Endothelial cell of umbilical vein (primary cell): ENCODE results near the gene DLL1. TPM values are rescaled to one million over a fixed set of nuclear protein-coding genes. Genes with fewer than 3 reads are reported as not detected.

ENCODE experiments used
- BruUV-seq: library from RNA; stranded (reverse); fragments of 400-500 nt; replicated peaks from 2 replicates; lab custom pipeline; 2021; lab: Mats Ljungman, UMichigan
- CTCF ChIA-PET: fragments of 300-600, 350-600 bp; sonication (Branson Sonifier 250); formaldehyde crosslinking; loops from one replicate; lab custom pipeline; 2021; ENCODE audit warnings: antibody characterized with exemption, inconsistent platforms; lab: Charles Lee
- POLR2A ChIA-PET: fragments of 300-600, 350-600 bp; sonication (Branson Sonifier 250); formaldehyde crosslinking; loops from one replicate; lab custom pipeline; 2021; ENCODE audit warnings: antibody characterized with exemption, inconsistent platforms; lab: Charles Lee
- DNase-seq: peaks from one replicate; pipeline ENCODE4 v3.0.0-alpha.2; 2011; ENCODE audit warnings: low read depth, low spot score
- FAIRE-seq: peaks from 2 replicates; lab custom pipeline; 2011; peaks lifted over from hg19 to GRCh38; lab: Jason Lieb, UNC
- H2AFZ ChIP-seq: 2 replicates; pipeline ENCODE4 v1.6.0; 2012; ENCODE audit warnings: low read depth, low read length, control low read depth, inconsistent platforms
- H3K27ac ChIP-seq: 2 replicates; pipeline ENCODE4 v1.5.1; 2011; ENCODE audit warnings: low read depth, mild to moderate bottlenecking, control low read depth, low read length, moderate library complexity; ENCODE audit not compliant: insufficient read depth
- H3K27me3 ChIP-seq, 2 experiments: 2 replicates each; pipeline versions ENCODE4 v1.6.0 to v1.6.1; 2011; ENCODE audit warnings: low read length in 2 of 2, mixed read lengths in 1 of 2; ENCODE audit not compliant: control insufficient read depth in 2 of 2, insufficient read depth in 2 of 2
- H3K36me3 ChIP-seq, 2 experiments: 2 replicates in 1 of 2; 3 replicates in 1 of 2; pipeline ENCODE4 v1.5.1; 2011; ENCODE audit warnings: low read length in 2 of 2, mild to moderate bottlenecking in 1 of 2, moderate library complexity in 1 of 2; ENCODE audit not compliant: control insufficient read depth in 2 of 2, insufficient read depth in 2 of 2; ENCODE audit errors: extremely low read depth in 1 of 2
- H3K4me1 ChIP-seq: 3 replicates; pipeline ENCODE4 v1.5.1; 2011; ENCODE audit warnings: mild to moderate bottlenecking, low read length; ENCODE audit not compliant: control insufficient read depth, insufficient read depth; ENCODE audit errors: extremely low read depth
- H3K4me2 ChIP-seq: 2 replicates; pipeline ENCODE4 v1.6.1; 2011; ENCODE audit warnings: low read length, control low read depth, mixed read lengths; ENCODE audit not compliant: insufficient read depth
- H3K4me3 ChIP-seq, 3 experiments: fragments of 200-600 bp in 1 of 3; sonication (generic), shearing (Covaris generic) in 1 of 3; replicated peaks in 1 of 3; 2 replicates each; pipeline ENCODE4 v1.5.1; 2011 to 2016; ENCODE audit warnings: control low read depth in 3 of 3, low read length in 3 of 3, mild to moderate bottlenecking in 2 of 3, inconsistent platforms in 1 of 3, low read depth in 1 of 3, moderate library complexity in 1 of 3; ENCODE audit not compliant: insufficient read depth in 1 of 3
- H3K79me2 ChIP-seq: 2 replicates; pipeline ENCODE4 v1.6.0; 2012; ENCODE audit warnings: low read length, inconsistent platforms; ENCODE audit not compliant: control insufficient read depth, insufficient read depth
- H3K9ac ChIP-seq: replicated peaks from 2 replicates; pipeline ENCODE3; 2011; ENCODE audit warnings: low read length, control low read depth; ENCODE audit not compliant: insufficient read depth; ENCODE audit errors: extremely low read depth
- H3K9me1 ChIP-seq: replicated peaks from 3 replicates; pipeline ENCODE4 v1.6.0; 2011; ENCODE audit warnings: mild to moderate bottlenecking, low read length; ENCODE audit not compliant: control insufficient read depth, insufficient read depth; ENCODE audit errors: extremely low read depth
- H3K9me3 ChIP-seq: replicated peaks from 2 replicates; pipeline ENCODE4 v1.5.1; 2012; ENCODE audit warnings: low read length, inconsistent platforms; ENCODE audit not compliant: control insufficient read depth, insufficient read depth
- H4K20me1 ChIP-seq: replicated peaks from 2 replicates; pipeline ENCODE3; 2011; ENCODE audit warnings: mild to moderate bottlenecking, low read length; ENCODE audit not compliant: control insufficient read depth, insufficient read depth; ENCODE audit errors: extremely low read depth
- CTCF ChIP-seq, 2 donors: IDR thresholded peaks; 1 replicate in 1 of 2; 2 replicates in 1 of 2; pipeline ENCODE4 v1.5.1; 2011; ENCODE audit warnings: low read length in 2 of 2, mild to moderate bottlenecking in 2 of 2, moderate library complexity in 2 of 2, control low read depth in 1 of 2, inconsistent platforms in 1 of 2, low read depth in 1 of 2; ENCODE audit not compliant: insufficient read depth in 1 of 2; ENCODE audit errors: extremely low read depth in 1 of 2
- FOS ChIP-seq: IDR thresholded peaks from 2 replicates; pipeline ENCODE4 v1.6.1; 2011; ENCODE audit warnings: mild to moderate bottlenecking, low read length, moderate library complexity, borderline replicate concordance; ENCODE audit not compliant: insufficient read depth
- GATA2 ChIP-seq: IDR thresholded peaks from 2 replicates; pipeline ENCODE4 v1.7.0; 2011; ENCODE audit warnings: low read depth, mild to moderate bottlenecking, moderate library complexity, mixed read lengths, low read length; ENCODE audit not compliant: insufficient read length, insufficient read depth
- MYC ChIP-seq: IDR thresholded peaks from one replicate; pipeline ENCODE4 v1.6.1; 2011; ENCODE audit warnings: mild to moderate bottlenecking, low read depth, low read length
- POLR2A ChIP-seq: IDR thresholded peaks from 2 replicates; pipeline ENCODE4 v1.6.1; 2012; ENCODE audit warnings: low read depth, mild to moderate bottlenecking, control low read depth, low read length
- POLR2AphosphoS5 ChIP-seq: IDR thresholded peaks from 2 replicates; pipeline ENCODE4 v1.6.1; 2012; ENCODE audit warnings: low read depth, mild to moderate bottlenecking, control low read depth, low read length, moderate library complexity; ENCODE audit not compliant: insufficient read depth
- dilution Hi-C: fragments of 300-500 bp; cut with MboI; formaldehyde crosslinking; loops from one replicate; pipeline ENCODE4 v1.15.0; 2019; ENCODE audit warnings: low sequenced_read_pairs; ENCODE audit not compliant: extremely low pct_ligation_motif_present
- intact Hi-C: fragments of 100-400 bp; cut with micrococcal nuclease; formaldehyde crosslinking; loops from one replicate; pipeline ENCODE4 v1.10.0; 2022
- polyA plus RNA-seq, 4 experiments: library from polyadenylated mRNA; depleted of rRNA in 3 of 4; stranded (reverse) in 3 of 4; unstranded in 1 of 4; fragments of >200 nt; gene quantifications; 2 replicates each; pipeline versions ENCODE4 v1.2.1 to v1.2.3, GENCODE V29; 2011 to 2012; ENCODE audit warnings: missing spikeins in 1 of 4
- total RNA-seq: library from RNA; stranded (reverse); gene quantifications from 2 replicates; pipeline ENCODE4 v1.2.3, GENCODE V29; 2021

DLL1 gene
- total and polyA plus RNA-seq, 2 donors (not counting 3 experiments of a cell fraction or from before 2014, with no cell fraction given), result 1.4 to 2.3 TPM

GRCh38 chr6:170264086-170264485 lies 26.8 kb downstream of the DLL1 start:
- Histone ChIP-seq H3K9ac (no peak overlapping the region), H3K4me1 (no peaks in the 10 kb centered on the region), H3K27me3 (no peaks in the 10 kb centered on the region), H3K4me3 (no peak overlapping the region), H3K9me3 (no peaks in the 10 kb centered on the region), H3K9me1 (no peaks in the 10 kb centered on the region), H2AFZ (no peak overlapping the region), H3K4me2 (no peak overlapping the region), H3K36me3 (no peaks in the 10 kb centered on the region), H3K27ac (no peak overlapping the region), H3K79me2 (no peaks in the 10 kb centered on the region), H4K20me1 (no peaks in the 10 kb centered on the region)
- no peak for FAIRE-seq
- intact Hi-C loops, result no loop called here
- ChIA-PET POLR2A (no interaction called here), CTCF (interaction anchor here (1.5 kb wide), 1 partner anchor 15 kb away, joined by 4 read pairs; no protein-coding TSS in a partner anchor)
- TF ChIP-seq MYC, result no peak
- no peak for TF ChIP-seq POLR2A
- TF ChIP-seq CTCF (IDR thresholded peaks at IDR 0.05; ENCODE audit: extremely low read depth in 1 of 2, insufficient read depth in 1 of 2, low read depth in 1 of 2, low read length in 2 of 2), result no peak
- TF ChIP-seq FOS, result no peak
- BruUV-seq, result no TSS peak
- no peak for DNase-seq
- dilution Hi-C loops, result no loop called here

- no peak for TF ChIP-seq MYC
- no peak for TF ChIP-seq POLR2AphosphoS5
- TF ChIP-seq GATA2, result no peak
- FAIRE-seq, result no peak
Observed at GRCh38 chr6:170263410-170263809, 27.5 kb downstream of the DLL1 start.

More at GRCh38 chr6:170263410-170263809, 27.5 kb downstream of the DLL1 start:
- Histone ChIP-seq H3K4me2 (no peak overlapping the region), H4K20me1 (no peaks in the 10 kb centered on the region), H3K27ac (no peak overlapping the region), H3K36me3 (no peaks in the 10 kb centered on the region), H3K27me3 (no peaks in the 10 kb centered on the region), H3K9me3 (no peaks in the 10 kb centered on the region), H2AFZ (no peak overlapping the region), H3K4me1 (no peaks in the 10 kb centered on the region), H3K79me2 (no peaks in the 10 kb centered on the region), H3K9me1 (no peaks in the 10 kb centered on the region), H3K9ac (no peak overlapping the region), H3K4me3 (no peak overlapping the region)
- no TSS peak for BruUV-seq
- POLR2A ChIA-PET, result no interaction called here
- DNase-seq, result no peak
- CTCF ChIA-PET, result no interaction called here
- dilution Hi-C loops (no loop called here), intact Hi-C loops (no loop called here)
